Stomach (tissue), 9 donors: ENCODE measurements around the gene NSMCE4A. TPM values are rescaled to one million over a fixed set of nuclear protein-coding genes. Genes with fewer than 3 reads are reported as not detected.

Experiments
- DNase-seq, 2 donors: peaks; one replicate each; pipeline versions ENCODE4 v3.0.0 to v3.0.0-alpha.2; 2013 to 2019
- H3K27ac ChIP-seq, 5 donors: fragments of 200-600 bp in 4 of 5; sonication (generic) in 4 of 5; one replicate each; pipeline ENCODE4 v1.5.1; 2013 to 2019; ENCODE audit warnings: mild to moderate bottlenecking in 1 of 5, moderate library complexity in 1 of 5
- H3K27me3 ChIP-seq, 3 donors: fragments of 200-600 bp; sonication (generic); one replicate each; pipeline ENCODE4 v1.5.1; 2017 to 2019; ENCODE audit warnings: mixed run types in 1 of 3
- H3K36me3 ChIP-seq, 4 donors: fragments of 200-600 bp; sonication (generic); 1 replicate in 3 of 4; 2 replicates in 1 of 4; pipeline ENCODE4 v1.5.1; 2016 to 2019
- H3K4me1 ChIP-seq, 4 donors: fragments of 200-600 bp; sonication (generic); one replicate each; pipeline ENCODE4 v1.5.1; 2016 to 2019
- H3K4me3 ChIP-seq, 4 donors: fragments of 200-600 bp; sonication (generic) in 3 of 4; one replicate each; pipeline ENCODE4 v1.5.1; 2016 to 2019; ENCODE audit warnings: mild to moderate bottlenecking in 1 of 4
- H3K9me3 ChIP-seq, 4 donors: fragments of 200-600 bp; sonication (generic); one replicate each; pipeline ENCODE4 v1.5.1; 2016 to 2019
- CTCF ChIP-seq, 7 experiments: fragments of 450-650 bp in 4 of 7; fragments of 200-600 bp in 3 of 7; sonication (generic) in 3 of 7; IDR thresholded peaks; one replicate each; pipeline ENCODE4 v1.5.1; 2016 to 2019; ENCODE audit warnings: antibody characterized with exemption in 7 of 7, control low read depth in 2 of 7, mild to moderate bottlenecking in 1 of 7
- EP300 ChIP-seq: sonication (generic); formaldehyde crosslinking; IDR thresholded peaks from one replicate; pipeline ENCODE4 v1.6.1; 2017; ENCODE audit warnings: antibody characterized with exemption
- POLR2A ChIP-seq, 4 donors: fragments of 450-650 bp; IDR thresholded peaks; one replicate each; pipeline ENCODE4 v1.6.1; 2016; ENCODE audit warnings: antibody characterized with exemption in 4 of 4, control low read depth in 2 of 4, mild to moderate bottlenecking in 1 of 4, moderate library complexity in 1 of 4
- POLR2AphosphoS5 ChIP-seq, 3 donors: sonication (generic); formaldehyde crosslinking; IDR thresholded peaks; one replicate each; pipeline ENCODE4 v1.6.1; 2016; ENCODE audit warnings: antibody characterized with exemption in 3 of 3
- WGBS, 5 donors: extraction: QIAGEN DNeasy Blood & Tissue Kit in 3 of 5; methylation state at CpG; one replicate each; pipeline versions ENCODE4 v1.1.5 to v1.1.7; 2013 to 2018; 5-methylcytosine and 5-hydroxymethylcytosine counted together
- intact Hi-C: fragments of 100-400 bp; cut with DNase I; formaldehyde crosslinking; loops from one replicate; pipeline ENCODE4 v1.15.1; 2023; ENCODE audit warnings: low total_unique reads
- polyA plus RNA-seq, 3 donors: library from polyadenylated mRNA; stranded (reverse); fragments of 200-250 nt; gene quantifications; one replicate each; pipeline ENCODE4 v1.2.3, GENCODE V29; 2013
- total RNA-seq, 5 donors: library from RNA; depleted of rRNA; stranded (reverse); fragments of >200 nt; gene quantifications; one replicate each; pipeline versions ENCODE4 v1.1.0 to v1.2.3, GENCODE V29; 2014 to 2016
- donor health status: healthy with polysubstance abuse.
- donor health status: Bipolar disorder and iron deficiency.
- donor health status: healthy.

Gene NSMCE4A
- total and polyA plus RNA-seq, 8 donors: 43.8 to 441 (median 96.4) TPM

GRCh38 chr10:122014652-122015248 lies 39.7 kb upstream of the NSMCE4A start:
- Histone ChIP-seq H3K4me1 (peaks cover 10 to 39% (median 25%) of the 10 kb centered on the region in 4 donors), H3K4me3 (no peak overlapping the region), H3K27ac (peak overlapping the region in 4 of 5 donors; percentile 9 to 83 (median 40)), H3K9me3 (no peaks in the 10 kb centered on the region), H3K27me3 (no peaks in the 10 kb centered on the region), H3K36me3 (no peaks in the 10 kb centered on the region)
- DNase-seq: no peak
- TF ChIP-seq EP300: no peak
- no peak for TF ChIP-seq POLR2A (IDR thresholded peaks at IDR 0.05)
- TF ChIP-seq POLR2AphosphoS5 (IDR thresholded peaks at IDR 0.05): no peak
- TF ChIP-seq CTCF (IDR thresholded peaks at IDR 0.05): no peak
- intact Hi-C loops: no loop called here
- WGBS, 5 donors: 28 to 64% (median 53%) methylated on average over 3 of the region's 3 CpGs

DNA sequence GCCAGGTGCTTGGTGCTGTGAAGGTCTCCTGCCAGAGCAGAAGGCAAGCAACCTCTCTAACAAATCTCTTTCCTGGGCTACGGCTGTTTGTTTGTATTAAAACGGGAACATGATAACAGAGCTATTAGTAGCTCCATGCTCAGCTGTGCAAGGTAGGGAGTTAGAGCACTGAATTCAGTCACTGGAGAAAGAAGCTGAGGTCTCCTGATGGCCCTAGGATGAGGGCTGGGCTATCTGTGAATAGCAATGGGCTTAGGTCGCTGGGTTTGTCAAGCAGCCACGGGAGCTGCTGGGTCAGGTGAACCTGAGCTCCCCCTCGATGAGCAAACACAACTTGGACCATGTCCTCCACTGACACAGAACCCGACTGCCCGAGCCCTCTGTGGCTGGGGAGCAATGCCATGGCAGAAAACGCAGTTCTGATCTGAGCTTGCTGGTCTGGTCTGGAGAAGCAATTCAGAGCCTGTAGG lies 38.3 kb upstream of the NSMCE4A start:
- peaks cover 5 to 33% (median 22%) of the 10 kb centered on the region in 4 donors for H3K4me1 ChIP-seq
- H3K4me3 ChIP-seq: no peak overlapping the region
- no peaks in the 10 kb centered on the region for H3K27me3 ChIP-seq
- peak overlapping the region; percentile 65 to 88 (median 79) for H3K27ac ChIP-seq
- 23 to 50% (median 45%) methylated on average over 8 of the region's 8 CpGs for WGBS, 5 donors
- peak; percentile 55 to 61 for DNase-seq
- no peaks in the 10 kb centered on the region for H3K9me3 ChIP-seq
- no peak for TF ChIP-seq EP300
- peak in 1 of 3 donors; percentile 46 for TF ChIP-seq POLR2AphosphoS5 (IDR thresholded peaks at IDR 0.05)
- intact Hi-C loops: no loop called here
- no peaks in the 10 kb centered on the region for H3K36me3 ChIP-seq

DNA sequence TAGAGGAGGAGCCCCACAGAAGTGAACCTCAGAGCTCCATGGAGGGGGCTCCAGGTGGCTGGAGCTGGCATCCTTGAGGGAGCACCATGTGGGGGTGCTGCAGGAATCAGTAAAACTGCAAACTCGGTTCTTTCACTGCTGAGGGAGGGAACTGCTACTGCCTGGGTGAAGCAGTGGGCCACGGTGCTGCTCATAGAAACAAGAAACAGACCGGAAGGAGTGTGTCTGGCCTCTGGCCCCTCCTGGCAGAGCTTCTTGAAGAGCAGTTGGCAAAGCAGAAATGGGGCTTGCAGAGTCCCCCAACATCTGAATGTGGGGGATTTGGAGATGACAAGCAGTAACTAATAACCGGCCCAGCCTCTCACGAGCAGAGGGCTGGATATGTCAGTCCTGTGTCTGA lies 37.7 kb upstream of the NSMCE4A start:
- intact Hi-C loops: no loop called here
- no peak overlapping the region for H3K4me3 ChIP-seq
- no peaks in the 10 kb centered on the region for H3K36me3 ChIP-seq
- 37 to 57% (median 43%) methylated on average over 5 of the region's 5 CpGs for WGBS, 5 donors
- no peaks in the 10 kb centered on the region for H3K9me3 ChIP-seq
- TF ChIP-seq POLR2AphosphoS5 (IDR thresholded peaks at IDR 0.05) (no peak), POLR2A (IDR thresholded peaks at IDR 0.05) (no peak), CTCF (IDR thresholded peaks at IDR 0.05) (no peak)
- H3K27me3 ChIP-seq: no peaks in the 10 kb centered on the region
- DNase-seq: no peak
- peaks cover 5 to 33% (median 20%) of the 10 kb centered on the region in 4 donors for H3K4me1 ChIP-seq
- peak overlapping the region; percentile 65 to 88 (median 79) for H3K27ac ChIP-seq

- 73 to 90% (median 88%) methylated on average over 4 of the region's 4 CpGs for WGBS, 5 donors
- no peak for DNase-seq
Observed at GRCh38 chr10:122010405-122011050, 35.5 kb upstream of the NSMCE4A start.

More at GRCh38 chr10:122010405-122011050, 35.5 kb upstream of the NSMCE4A start:
- Histone ChIP-seq H3K4me3 (no peak overlapping the region), H3K36me3 (no peaks in the 10 kb centered on the region), H3K4me1 (peaks cover 5 to 32% (median 20%) of the 10 kb centered on the region in 4 donors), H3K27ac (no peak overlapping the region), H3K9me3 (no peaks in the 10 kb centered on the region), H3K27me3 (no peaks in the 10 kb centered on the region)
- intact Hi-C loops: no loop called here
- TF ChIP-seq CTCF (IDR thresholded peaks at IDR 0.05) (no peak), POLR2A (IDR thresholded peaks at IDR 0.05) (no peak), POLR2AphosphoS5 (IDR thresholded peaks at IDR 0.05) (no peak), EP300 (no peak)
